Inflammatory macrophage treated with lipopolysaccharide for 1 hour (primary cell): Measurements from ENCODE around the gene CACNA2D4.

ENCODE experiments used
- DNase-seq, 2 donors: peaks; one replicate each; pipeline ENCODE4 v3.0.0-alpha.2; 2020 to 2022

The CACNA2D4 gene

GRCh38 chr12:1917172-1918070 is 1.0 kb downstream of the CACNA2D4 start:
- peak; percentile 74 to 78 for DNase-seq

- DNase-seq = no peak
Observed at GRCh38 chr12:1916371-1917171, 1.9 kb downstream of the CACNA2D4 start.

- no peak for DNase-seq
Observed at GRCh38 chr12:1915082-1915968, 3.1 kb downstream of the CACNA2D4 start.

GRCh38 chr12:1914114-1914911 is 4.1 kb downstream of the CACNA2D4 start:
- DNase-seq = no peak

- no peak for DNase-seq
Observed at GRCh38 chr12:1913377-1914113, 4.9 kb downstream of the CACNA2D4 start.

- no peak for DNase-seq
Observed at GRCh38 chr12:1912580-1913376, 5.7 kb downstream of the CACNA2D4 start.

GRCh38 chr12:1911598-1912575 is 6.6 kb downstream of the CACNA2D4 start:
- DNase-seq = no peak

GRCh38 chr12:1910468-1910867 is 8.0 kb downstream of the CACNA2D4 start:
- DNase-seq = no peak

- no peak for DNase-seq
Observed at GRCh38 chr12:1908758-1909157, 9.7 kb downstream of the CACNA2D4 start.

GRCh38 chr12:1907652-1908611 is 10.5 kb downstream of the CACNA2D4 start:
- DNase-seq = no peak

GRCh38 chr12:1906579-1906978 is 11.9 kb downstream of the CACNA2D4 start:
- no peak for DNase-seq

- no peak for DNase-seq
Observed at GRCh38 chr12:1904875-1905274, 13.6 kb downstream of the CACNA2D4 start.

GRCh38 chr12:1896964-1897363 is 21.5 kb downstream of the CACNA2D4 start:
- DNase-seq = no peak

- DNase-seq = no peak
Observed at GRCh38 chr12:1890810-1891209, 27.6 kb downstream of the CACNA2D4 start.

- no peak for DNase-seq
Observed at GRCh38 chr12:1890119-1890703, 28.2 kb downstream of the CACNA2D4 start.

GRCh38 chr12:1888923-1889322 is 29.5 kb downstream of the CACNA2D4 start:
- DNase-seq = no peak

GRCh38 chr12:1886396-1887008 is 31.9 kb downstream of the CACNA2D4 start:
- no peak for DNase-seq
